ENCODE data around the gene TUBA3D.
"Not testable (repeated sequence)": the region's sequence is repeated elsewhere in the genome, so short reads cannot be mapped to it uniquely, and the experiment has no call there.

DNA sequence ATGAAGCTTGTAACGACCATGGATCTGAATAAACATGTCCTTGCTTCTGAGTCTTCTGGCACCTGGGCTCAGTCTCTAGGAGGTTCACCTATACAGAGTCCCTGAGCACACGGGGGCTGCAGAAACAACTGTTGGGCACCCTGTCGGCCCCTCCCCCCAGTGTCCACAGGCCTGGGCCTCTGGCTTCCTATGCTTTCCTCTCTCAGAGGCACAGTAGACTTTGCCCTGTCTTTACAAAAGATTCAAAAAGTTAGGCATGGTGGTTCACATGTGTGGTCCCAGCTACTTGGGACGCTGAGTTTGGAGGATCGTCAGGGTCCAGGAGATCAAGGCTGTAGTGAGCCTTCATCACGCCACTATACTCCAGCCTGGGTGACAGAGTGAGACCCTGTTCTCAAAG lies 45.6 kb downstream of the TUBA3D start:
- TF ChIP-seq, protein P1, sequence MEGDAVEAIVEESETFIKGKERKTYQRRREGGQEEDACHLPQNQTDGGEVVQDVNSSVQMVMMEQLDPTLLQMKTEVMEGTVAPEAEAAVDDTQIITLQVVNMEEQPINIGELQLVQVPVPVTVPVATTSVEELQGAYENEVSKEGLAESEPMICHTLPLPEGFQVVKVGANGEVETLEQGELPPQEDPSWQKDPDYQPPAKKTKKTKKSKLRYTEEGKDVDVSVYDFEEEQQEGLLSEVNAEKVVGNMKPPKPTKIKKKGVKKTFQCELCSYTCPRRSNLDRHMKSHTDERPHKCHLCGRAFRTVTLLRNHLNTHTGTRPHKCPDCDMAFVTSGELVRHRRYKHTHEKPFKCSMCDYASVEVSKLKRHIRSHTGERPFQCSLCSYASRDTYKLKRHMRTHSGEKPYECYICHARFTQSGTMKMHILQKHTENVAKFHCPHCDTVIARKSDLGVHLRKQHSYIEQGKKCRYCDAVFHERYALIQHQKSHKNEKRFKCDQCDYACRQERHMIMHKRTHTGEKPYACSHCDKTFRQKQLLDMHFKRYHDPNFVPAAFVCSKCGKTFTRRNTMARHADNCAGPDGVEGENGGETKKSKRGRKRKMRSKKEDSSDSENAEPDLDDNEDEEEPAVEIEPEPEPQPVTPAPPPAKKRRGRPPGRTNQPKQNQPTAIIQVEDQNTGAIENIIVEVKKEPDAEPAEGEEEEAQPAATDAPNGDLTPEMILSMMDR (IDR thresholded peaks at IDR 0.05; ENCODE audit: poor library complexity) = not testable (repeated sequence)
- not testable (repeated sequence) for TF ChIP-seq EZH2 (IDR thresholded peaks at IDR 0.05; ENCODE audit: borderline replicate concordance)
